Right cardiac atrium (tissue), 5 donors: ENCODE data around the gene HOXD1. TPM values are rescaled to one million over a fixed set of nuclear protein-coding genes. Genes with fewer than 3 reads are reported as not detected.

Source experiments
- ATAC-seq, 2 donors: fragments of 200-7000 bp; cut with Tn5 transposase; one replicate each; pipeline versions ENCODE4 v1.8.0 to v1.9.1; 2020; ENCODE audit warnings: moderate library complexity in 2 of 2, mild to moderate bottlenecking in 1 of 2
- DNase-seq, 3 donors: peaks; one replicate each; pipeline ENCODE4 v3.0.0-alpha.2; 2020
- H3K27ac ChIP-seq: one replicate; pipeline ENCODE4 v1.5.1; 2013; ENCODE audit warnings: mild to moderate bottlenecking, low read length, control low read depth, moderate library complexity
- H3K27me3 ChIP-seq: one replicate; pipeline ENCODE4 v1.6.1; 2013; ENCODE audit not compliant: control insufficient read depth, insufficient read depth
- H3K4me1 ChIP-seq: one replicate; pipeline ENCODE4 v1.6.1; 2013; ENCODE audit warnings: low read length; ENCODE audit not compliant: control insufficient read depth, insufficient read depth
- H3K4me3 ChIP-seq: one replicate; pipeline ENCODE4 v1.5.1; 2013; ENCODE audit warnings: low read length, control low read depth
- H3K9me3 ChIP-seq: one replicate; pipeline ENCODE4 v1.6.1; 2013; ENCODE audit warnings: low read length; ENCODE audit not compliant: control insufficient read depth
- WGBS: extraction: QIAGEN DNeasy Blood & Tissue Kit; methylation state at CpG from one replicate; pipeline ENCODE4 v1.1.7; 2013; 5-methylcytosine and 5-hydroxymethylcytosine counted together
- intact Hi-C, 4 donors: fragments of 100-400 bp; cut with DNase I; formaldehyde crosslinking; loops; one replicate each; pipeline versions ENCODE4 v1.11.0 to v1.14.0; 2022 to 2023
- polyA plus RNA-seq: library from polyadenylated mRNA; stranded (reverse); fragments of 200-250 nt; gene quantifications from one replicate; pipeline ENCODE4 v1.2.3, GENCODE V29; 2013
- total RNA-seq, 4 donors: library from RNA; stranded (reverse); fragmentation: NEBNext Ultra II Directional; extraction: Animal tissue kit (Norgen Biotek cat#: 25700); gene quantifications; one replicate each; pipeline ENCODE4 v1.2.1, GENCODE V29; 2021
- donor health status: healthy with polysubstance abuse.
- donor health status: DM: no; HTN: yes; CAD: no.
- donor health status: DM: no; HTN: no; CAD: no.
- donor health status: DM: no; HTN: yes; CAD: no; lungs with severe emphysema.
- donor health status: DM: yes; HTN: yes; CAD: no.

Gene HOXD1
- total and polyA plus RNA-seq, 5 donors = 0.05 TPM; not detected in 4

DNA sequence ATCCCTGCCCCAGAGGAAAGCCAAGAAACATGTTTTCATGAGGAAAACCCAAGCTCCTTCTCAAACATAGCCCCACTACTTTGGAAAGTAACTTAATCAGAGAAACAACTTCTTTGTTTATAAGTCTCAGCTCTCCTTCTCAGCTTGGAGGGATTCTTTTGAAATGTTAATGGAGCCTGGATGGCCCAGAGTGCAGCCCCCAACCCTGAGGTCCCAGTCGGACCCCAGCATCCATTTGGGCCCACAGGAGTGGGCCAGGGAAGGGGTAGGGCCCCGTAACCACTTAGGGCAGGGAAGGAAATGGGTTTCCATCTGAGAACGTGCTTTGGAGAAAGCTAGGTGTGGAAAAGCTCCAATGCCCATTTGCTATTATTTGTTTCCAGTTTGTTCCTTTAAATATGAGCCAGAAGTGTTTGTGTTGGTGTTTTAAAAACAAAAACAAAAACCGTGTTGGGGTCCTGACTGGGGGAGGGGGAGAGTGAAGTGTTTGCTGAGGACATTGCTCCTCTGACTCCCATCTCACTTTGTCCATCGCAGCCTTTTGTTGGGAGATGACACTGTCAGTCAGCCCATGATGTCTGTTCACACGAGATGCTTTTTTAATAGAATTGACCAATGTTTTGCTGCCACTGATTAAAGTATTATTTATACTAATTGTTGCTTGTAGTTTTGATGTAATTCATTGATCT, 33.0 kb upstream of the HOXD1 start:
- ATAC-seq (no peak), DNase-seq (no peak)
- Histone ChIP-seq H3K27me3 (no peaks in the 10 kb centered on the region), H3K4me1 (peaks cover 8% of the 10 kb centered on the region), H3K9me3 (no peaks in the 10 kb centered on the region), H3K4me3 (no peak overlapping the region), H3K27ac (no peak overlapping the region)
- 18% methylated on average over 6 of the region's 6 CpGs for WGBS
- intact Hi-C loops = no loop called here

DNA sequence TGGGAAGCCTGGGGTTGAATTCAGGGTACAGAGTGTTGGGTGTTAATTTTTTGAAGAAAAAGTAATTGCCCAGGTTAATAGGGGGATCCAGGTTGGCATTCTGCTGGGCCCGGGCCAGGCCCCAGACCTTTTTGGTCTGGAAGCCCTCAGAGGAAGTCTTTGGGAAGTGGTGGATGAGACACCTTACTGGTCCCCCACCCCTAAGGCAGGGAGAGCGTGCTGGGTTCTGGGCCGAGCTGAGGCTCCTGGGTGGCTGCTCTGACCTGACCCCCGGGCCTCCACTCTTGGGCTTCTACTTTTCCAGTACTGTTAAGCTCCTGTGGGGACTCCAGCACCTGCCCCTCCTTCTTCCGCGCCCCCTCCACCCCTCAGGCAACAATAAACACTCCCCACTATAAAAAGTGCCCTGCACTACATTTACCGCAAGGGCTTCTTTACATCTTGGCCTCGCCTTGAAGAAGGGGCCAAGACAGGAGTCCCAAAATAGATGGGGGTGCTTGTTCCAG, 32.1 kb upstream of the HOXD1 start:
- ATAC-seq (no peak), DNase-seq (no peak)
- WGBS = 23% methylated on average over 8 of the region's 8 CpGs
- Histone ChIP-seq H3K9me3 (no peaks in the 10 kb centered on the region), H3K27ac (no peak overlapping the region), H3K4me3 (no peak overlapping the region), H3K27me3 (no peaks in the 10 kb centered on the region), H3K4me1 (peaks cover 8% of the 10 kb centered on the region)
- intact Hi-C loops = no loop called here

DNA sequence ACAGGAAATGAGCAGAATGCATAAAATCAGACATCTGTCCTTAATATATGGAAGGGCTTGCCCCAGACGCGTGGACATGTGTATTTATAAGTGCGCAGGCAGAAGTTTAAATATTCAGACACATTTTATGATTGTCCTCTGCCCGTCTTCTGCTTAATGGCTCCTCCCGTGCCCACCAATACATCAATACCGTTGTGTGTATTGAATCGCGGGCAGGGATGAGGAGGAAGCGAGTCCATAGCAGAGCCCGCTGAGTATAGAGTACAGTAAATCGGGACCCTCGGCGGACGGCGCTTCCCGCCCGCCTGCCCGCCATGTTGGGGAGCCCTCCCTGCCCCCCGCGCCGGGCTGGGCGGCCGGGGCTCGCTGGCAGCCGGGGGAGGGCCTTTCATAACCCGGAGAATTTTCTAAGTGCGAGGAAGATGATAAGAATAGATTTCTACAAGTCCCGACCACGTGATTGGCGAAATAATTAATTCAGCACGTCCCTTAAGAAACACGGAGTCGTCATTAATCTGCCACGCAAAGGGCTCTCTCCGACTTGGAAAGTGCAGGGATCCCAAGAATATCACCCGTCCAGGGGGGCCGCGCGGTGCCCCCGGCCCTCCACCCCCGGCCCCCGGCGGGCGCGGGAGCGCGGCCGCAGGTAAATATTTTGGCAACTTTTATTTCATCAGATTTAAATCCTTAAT, 31.5 kb upstream of the HOXD1 start, which contains the start of gene HOXD3:
Gene HOXD3 (plus strand): TSS at position 501 of the 692 bp plus-strand sequence. CDS start 11,808 bp downstream, outside the sequence.
- H3K27ac ChIP-seq = no peak within 1 kb of the TSS
- H3K4me3 ChIP-seq = peak within 1 kb of the TSS; percentile 1
- H3K27me3 ChIP-seq = no peaks in the 10 kb centered on the region
- ATAC-seq (no peak), DNase-seq (no peak)
- no peaks in the 10 kb centered on the region for H3K9me3 ChIP-seq
- intact Hi-C loops = no loop called here
- peaks cover 5% of the 10 kb centered on the region for H3K4me1 ChIP-seq
- 6% methylated on average over 48 of the region's 48 CpGs for WGBS

DNA sequence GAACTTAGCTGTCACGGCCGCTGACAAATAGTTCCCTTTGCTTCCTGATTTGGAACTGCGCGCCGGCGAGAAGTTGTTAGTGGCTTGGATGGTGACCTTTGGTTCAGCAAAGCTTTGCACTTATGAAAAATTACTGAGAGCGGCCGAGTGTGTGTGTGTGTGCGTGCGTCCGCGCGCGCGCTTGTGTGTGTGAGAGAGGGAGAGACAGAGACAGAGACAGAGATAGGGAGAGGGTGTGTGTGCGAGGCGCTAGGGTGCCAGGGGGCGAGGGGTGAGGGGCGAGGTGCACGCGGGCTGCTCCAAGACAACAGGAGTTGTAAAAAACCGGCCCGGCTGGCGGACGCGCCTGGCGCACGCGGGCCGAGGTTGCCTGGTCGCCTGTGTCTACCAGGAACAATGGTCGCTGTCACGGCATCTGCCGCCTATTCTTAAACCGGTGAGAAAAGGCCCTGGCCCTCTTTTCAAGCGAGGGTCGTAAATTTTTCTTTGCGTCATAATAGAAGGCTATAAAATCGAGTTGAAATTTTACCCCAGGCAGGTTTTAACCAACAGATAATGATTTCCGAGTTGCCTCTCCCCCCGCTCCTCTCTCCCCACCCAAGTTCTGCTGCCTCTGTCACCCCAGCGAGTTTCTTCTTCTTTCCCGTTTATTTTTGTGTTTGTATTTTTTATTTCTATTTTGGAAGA, 30.8 kb upstream of the HOXD1 start:
- no peaks in the 10 kb centered on the region for H3K9me3 ChIP-seq
- peak overlapping the region; percentile 1 for H3K4me3 ChIP-seq
- DNase-seq (no peak), ATAC-seq (no peak)
- H3K27me3 ChIP-seq = no peaks in the 10 kb centered on the region
- intact Hi-C loops = no loop called here
- H3K4me1 ChIP-seq = peaks cover 5% of the 10 kb centered on the region
- WGBS = 11% methylated on average over 43 of the region's 43 CpGs
- no peak overlapping the region for H3K27ac ChIP-seq

DNA sequence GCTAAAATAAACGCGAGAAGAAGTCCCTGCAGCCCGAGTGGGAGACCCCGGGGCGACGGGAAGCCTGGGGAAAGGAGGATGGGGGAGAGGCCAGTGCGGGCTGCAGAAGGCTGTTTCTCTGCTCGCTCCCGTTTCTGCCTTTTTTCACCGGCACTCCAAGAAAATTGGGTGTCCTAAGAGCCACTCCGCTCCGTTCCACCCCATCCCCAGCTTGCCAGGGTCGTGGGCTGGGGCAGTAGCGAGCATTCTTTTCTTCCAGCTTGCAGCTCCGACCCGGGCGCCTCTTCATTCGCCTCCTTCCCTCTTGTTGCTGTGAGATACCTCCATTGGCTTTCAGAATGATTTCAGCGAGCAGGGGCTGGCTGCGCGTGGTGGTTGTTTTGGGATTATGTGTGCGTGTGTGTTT, 30.3 kb upstream of the HOXD1 start:
- WGBS = 12% methylated on average over 22 of the region's 22 CpGs
- ATAC-seq (no peak), DNase-seq (no peak)
- Histone ChIP-seq H3K27me3 (no peaks in the 10 kb centered on the region), H3K9me3 (no peaks in the 10 kb centered on the region), H3K4me1 (peaks cover 5% of the 10 kb centered on the region), H3K27ac (no peak overlapping the region), H3K4me3 (no peak overlapping the region)
- intact Hi-C loops = no loop called here

DNA sequence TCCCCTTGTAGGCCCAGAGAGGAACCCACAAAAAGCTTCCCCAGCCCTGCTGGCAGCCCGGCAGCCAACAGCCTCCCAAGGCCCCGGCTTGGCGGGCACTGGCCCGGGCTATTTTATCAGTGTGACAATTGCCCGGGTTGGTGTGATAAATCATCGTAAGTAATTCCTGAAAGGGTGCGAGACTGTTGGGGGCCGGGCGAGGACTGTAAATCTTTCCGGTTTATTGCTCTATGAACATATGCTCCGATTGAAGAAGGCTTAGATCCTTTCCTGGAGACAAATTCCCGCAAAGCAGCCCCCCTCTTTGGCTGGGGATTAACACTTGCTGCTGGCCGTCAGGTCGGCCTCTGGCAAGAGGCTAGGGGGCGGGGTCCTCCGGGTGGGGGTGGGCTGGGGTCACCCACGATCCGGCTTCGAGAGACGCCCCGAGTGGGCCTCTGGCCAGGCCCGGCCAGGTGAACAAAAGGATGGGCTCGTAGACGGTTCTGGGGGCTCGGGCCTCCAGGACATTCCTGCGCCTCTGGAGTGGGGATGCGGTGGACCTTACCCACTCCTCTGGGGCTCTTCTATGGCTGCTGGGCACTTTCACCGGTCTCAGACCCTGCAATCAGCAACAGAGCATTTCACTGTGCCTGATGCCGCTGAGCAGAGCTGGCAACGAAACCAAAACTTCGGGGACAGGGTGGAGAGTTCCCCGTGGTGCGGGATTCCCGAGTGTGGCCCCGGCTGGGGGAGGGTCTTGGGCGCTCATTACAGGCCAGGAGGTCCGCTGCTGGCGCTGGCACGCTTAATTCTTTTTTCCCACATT, 29.4 kb upstream of the HOXD1 start:
- 14% methylated on average over 39 of the region's 39 CpGs for WGBS
- ATAC-seq (no peak), DNase-seq (no peak)
- Histone ChIP-seq H3K4me1 (peaks cover 5% of the 10 kb centered on the region), H3K9me3 (no peaks in the 10 kb centered on the region), H3K4me3 (no peak overlapping the region), H3K27me3 (no peaks in the 10 kb centered on the region), H3K27ac (no peak overlapping the region)
- intact Hi-C loops = no loop called here

DNA sequence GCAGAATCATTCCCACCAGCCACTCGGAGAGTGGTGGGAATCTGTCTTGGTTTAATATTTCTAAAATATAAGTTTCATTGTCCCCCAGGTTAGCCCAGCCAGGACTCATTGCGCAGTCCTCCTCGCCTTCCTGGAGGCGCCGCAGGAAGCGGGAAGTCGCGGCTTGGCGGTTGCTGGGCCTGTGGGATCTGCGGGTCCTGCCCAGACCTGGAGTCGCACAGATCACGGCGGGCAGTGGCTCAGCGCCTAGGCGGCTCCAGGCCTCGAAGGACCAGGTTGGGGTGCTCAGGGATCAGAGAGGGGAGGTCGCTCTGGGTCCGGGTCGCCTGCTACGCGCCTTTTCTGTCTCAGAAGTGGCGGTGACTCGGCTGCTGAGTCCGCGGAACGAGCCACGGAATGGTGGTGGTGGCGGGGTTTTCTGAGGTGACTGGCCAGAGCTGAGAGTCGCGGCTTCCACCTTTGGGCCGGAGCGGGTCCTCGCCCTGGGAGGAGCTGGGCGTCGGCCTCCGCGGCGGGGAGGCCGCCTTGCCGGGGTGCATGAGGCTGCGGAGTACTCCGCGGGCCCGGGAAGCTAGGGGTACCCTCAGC, 28.7 kb upstream of the HOXD1 start:
- DNase-seq (no peak), ATAC-seq (no peak)
- H3K9me3 ChIP-seq = no peaks in the 10 kb centered on the region
- H3K27me3 ChIP-seq = no peaks in the 10 kb centered on the region
- H3K27ac ChIP-seq = no peak overlapping the region
- H3K4me1 ChIP-seq = peaks cover 5% of the 10 kb centered on the region
- intact Hi-C loops = no loop called here
- 7% methylated on average over 44 of the region's 44 CpGs for WGBS
- H3K4me3 ChIP-seq = peak overlapping the region; percentile 12

DNA sequence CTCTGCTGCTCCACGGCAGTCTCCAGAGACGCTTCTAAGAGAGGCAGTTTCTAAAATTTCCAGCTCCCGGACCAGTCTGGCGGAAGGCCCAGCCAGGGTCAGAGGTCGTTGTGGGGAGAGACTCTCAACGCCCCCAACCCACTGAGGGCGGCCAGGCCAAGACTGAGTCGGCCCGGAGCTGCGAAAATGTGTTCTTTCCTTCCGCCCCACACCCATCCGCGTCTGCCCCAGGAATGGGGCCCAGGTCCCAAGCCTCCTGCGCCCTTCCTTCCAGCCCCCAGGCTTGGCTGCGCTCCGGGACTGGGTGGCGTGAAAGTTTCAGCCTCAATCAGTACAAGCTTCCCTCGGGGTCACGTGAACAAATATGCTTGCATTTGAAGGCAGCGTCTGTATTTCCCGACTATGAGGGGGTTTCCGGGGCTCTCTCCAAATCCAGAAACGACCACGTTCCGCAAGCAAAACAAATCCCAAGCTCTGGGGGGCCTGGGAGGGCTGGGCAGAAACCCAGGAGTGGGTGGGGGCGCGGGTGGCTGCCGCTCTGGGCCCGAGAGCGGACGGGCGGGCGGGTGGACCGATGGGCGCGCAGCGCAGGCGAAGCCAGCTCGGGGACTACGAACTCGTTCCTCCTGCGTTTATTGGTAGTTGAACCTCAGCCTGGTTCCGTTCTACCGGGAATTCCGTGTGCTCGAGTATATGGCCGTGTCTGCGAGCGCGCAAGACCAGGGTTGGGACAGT, 28.1 kb upstream of the HOXD1 start:
- peaks cover 5% of the 10 kb centered on the region for H3K4me1 ChIP-seq
- H3K9me3 ChIP-seq = no peaks in the 10 kb centered on the region
- H3K4me3 ChIP-seq = peak overlapping the region; percentile 12
- no peak for ATAC-seq
- no peaks in the 10 kb centered on the region for H3K27me3 ChIP-seq
- WGBS = 7% methylated on average over 50 of the region's 50 CpGs
- H3K27ac ChIP-seq = no peak overlapping the region
- intact Hi-C loops = no loop called here
- no peak for DNase-seq

DNA sequence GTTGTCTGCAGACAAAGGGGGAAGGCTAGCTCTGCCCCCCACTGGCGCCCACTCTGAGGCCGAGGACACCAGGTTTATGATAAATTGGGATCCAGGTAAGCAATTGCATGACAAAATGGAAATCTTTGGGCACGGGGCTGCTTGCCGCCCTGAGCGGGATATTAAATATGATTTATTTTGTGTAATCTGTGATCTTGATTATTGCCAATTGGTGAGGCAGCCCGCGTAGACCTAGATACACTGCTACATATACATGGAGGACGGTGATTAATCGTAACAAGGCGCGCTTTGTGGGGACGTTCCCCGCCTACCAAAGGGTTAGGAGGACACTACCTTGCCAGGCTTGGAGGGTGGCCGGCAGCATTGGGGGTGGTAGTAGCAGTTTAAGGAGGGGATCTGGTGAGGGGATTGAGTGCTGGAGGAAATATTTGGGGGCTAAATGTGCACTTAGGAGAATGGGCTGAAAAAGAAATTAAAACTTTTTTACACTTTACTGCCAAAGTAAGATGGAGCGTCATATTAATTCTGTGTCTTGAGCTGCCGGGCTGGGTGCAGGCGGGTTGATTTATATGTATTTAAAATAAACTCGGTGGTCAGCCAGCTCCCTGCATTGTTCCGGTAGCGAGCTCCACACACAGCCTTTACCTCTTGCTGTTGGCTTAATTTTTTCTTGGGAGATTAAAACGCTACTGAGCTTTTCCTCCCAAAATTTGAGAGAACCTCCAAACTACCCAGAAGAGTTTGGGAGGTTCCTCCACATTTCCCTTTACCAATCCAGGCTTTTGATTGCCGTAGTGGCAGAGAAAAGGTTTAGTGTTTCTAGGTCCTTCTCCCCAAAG, 27.3 kb upstream of the HOXD1 start:
- Histone ChIP-seq H3K4me3 (no peak overlapping the region), H3K4me1 (peaks cover 5% of the 10 kb centered on the region), H3K9me3 (no peaks in the 10 kb centered on the region), H3K27ac (no peak overlapping the region), H3K27me3 (no peaks in the 10 kb centered on the region)
- intact Hi-C loops = no loop called here
- ATAC-seq (no peak), DNase-seq (no peak)
- WGBS = 21% methylated on average over 22 of the region's 22 CpGs
